Measurements from ENCODE around the gene RCOR2.

DNA sequence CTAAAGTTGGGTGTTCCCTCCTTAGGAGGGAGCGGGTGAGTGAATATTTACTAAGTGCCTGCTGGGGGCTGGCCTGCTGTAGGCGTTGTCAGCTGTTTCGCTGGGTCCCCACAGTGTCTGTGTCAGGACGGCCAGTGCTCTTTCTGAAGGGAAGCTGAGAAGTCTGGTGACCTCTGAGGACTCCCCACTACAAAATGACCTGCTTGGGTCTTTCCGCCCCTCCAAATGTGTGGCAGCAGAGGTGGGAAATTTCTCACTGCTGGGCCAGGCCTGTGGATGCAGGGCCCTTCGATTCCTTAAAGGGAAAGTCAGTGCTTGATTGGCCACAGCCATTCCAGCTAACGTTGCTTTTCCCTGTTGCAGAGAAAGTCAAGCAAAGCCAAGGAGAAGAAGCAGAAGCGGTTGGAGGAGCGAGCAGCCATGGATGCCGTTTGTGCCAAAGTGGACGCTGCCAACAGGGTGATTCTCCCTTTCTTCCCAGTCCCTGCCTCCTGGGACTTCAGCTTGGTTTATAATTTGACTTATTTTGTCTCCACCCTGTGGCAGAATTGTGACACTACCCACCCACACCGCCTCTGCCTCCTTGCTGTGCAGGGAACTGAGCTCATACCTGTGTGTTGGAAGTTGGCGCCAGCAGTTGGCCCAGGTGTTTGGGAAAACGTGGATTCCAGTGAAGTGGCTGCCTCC is 28.7 kb upstream of the RCOR2 start:
- TF ChIP-seq POLR2AphosphoS5 (IDR thresholded peaks at IDR 0.05) (no peak), EP300 (conservative IDR thresholded peaks at IDR 0.05; ENCODE audit: poor library complexity, severe bottlenecking) (no peak)
- TF ChIP-seq, protein P1, sequence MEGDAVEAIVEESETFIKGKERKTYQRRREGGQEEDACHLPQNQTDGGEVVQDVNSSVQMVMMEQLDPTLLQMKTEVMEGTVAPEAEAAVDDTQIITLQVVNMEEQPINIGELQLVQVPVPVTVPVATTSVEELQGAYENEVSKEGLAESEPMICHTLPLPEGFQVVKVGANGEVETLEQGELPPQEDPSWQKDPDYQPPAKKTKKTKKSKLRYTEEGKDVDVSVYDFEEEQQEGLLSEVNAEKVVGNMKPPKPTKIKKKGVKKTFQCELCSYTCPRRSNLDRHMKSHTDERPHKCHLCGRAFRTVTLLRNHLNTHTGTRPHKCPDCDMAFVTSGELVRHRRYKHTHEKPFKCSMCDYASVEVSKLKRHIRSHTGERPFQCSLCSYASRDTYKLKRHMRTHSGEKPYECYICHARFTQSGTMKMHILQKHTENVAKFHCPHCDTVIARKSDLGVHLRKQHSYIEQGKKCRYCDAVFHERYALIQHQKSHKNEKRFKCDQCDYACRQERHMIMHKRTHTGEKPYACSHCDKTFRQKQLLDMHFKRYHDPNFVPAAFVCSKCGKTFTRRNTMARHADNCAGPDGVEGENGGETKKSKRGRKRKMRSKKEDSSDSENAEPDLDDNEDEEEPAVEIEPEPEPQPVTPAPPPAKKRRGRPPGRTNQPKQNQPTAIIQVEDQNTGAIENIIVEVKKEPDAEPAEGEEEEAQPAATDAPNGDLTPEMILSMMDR (IDR thresholded peaks at IDR 0.05; ENCODE audit: poor library complexity, severe bottlenecking): peak; percentile 86

Data from neural cell (in vitro differentiated cells).